WERI-Rb-1 (cell line): ENCODE measurements around the gene NCAM2.

Source experiments
- DNase-seq: peaks from one replicate; pipeline ENCODE4 v3.0.0-alpha.2; 2020
- H3K27ac ChIP-seq: fragments of 250-450 bp; sonication (Bioruptor Pico); 2 replicates; pipeline ENCODE4 v1.5.1; 2020; ENCODE audit warnings: mild to moderate bottlenecking, moderate library complexity
- H3K27me3 ChIP-seq: fragments of 250-450 bp; sonication (Bioruptor Pico); 2 replicates; pipeline ENCODE4 v1.5.1; 2021; ENCODE audit warnings: mild to moderate bottlenecking, low read depth, moderate library complexity; ENCODE audit not compliant: insufficient read depth, severe bottlenecking
- H3K36me3 ChIP-seq: fragments of 250-450 bp; sonication (Bioruptor Pico); 2 replicates; pipeline ENCODE4 v1.5.1; 2020; ENCODE audit warnings: mild to moderate bottlenecking, moderate library complexity
- H3K4me3 ChIP-seq: 2 replicates; pipeline ENCODE4 v1.5.1; 2011; ENCODE audit warnings: low read depth, mild to moderate bottlenecking, control low read depth, low read length
- H3K9me3 ChIP-seq: fragments of 250-450 bp; sonication (Bioruptor Pico); 2 replicates; pipeline ENCODE4 v1.5.1; 2021; ENCODE audit warnings: mild to moderate bottlenecking, moderate library complexity; ENCODE audit not compliant: severe bottlenecking
- TF ChIP-seq, protein P1 (sequence below): IDR thresholded peaks from 2 replicates; pipeline ENCODE4 v1.5.1; 2011; ENCODE audit warnings: low read depth, mild to moderate bottlenecking, control low read depth, inconsistent platforms, low read length

The NCAM2 gene

GRCh38 chr21:21188513-21189195 lies 190.4 kb downstream of the NCAM2 start:
- no peak for DNase-seq
- no peak overlapping the region for H3K4me3 ChIP-seq
- TF ChIP-seq, protein P1, sequence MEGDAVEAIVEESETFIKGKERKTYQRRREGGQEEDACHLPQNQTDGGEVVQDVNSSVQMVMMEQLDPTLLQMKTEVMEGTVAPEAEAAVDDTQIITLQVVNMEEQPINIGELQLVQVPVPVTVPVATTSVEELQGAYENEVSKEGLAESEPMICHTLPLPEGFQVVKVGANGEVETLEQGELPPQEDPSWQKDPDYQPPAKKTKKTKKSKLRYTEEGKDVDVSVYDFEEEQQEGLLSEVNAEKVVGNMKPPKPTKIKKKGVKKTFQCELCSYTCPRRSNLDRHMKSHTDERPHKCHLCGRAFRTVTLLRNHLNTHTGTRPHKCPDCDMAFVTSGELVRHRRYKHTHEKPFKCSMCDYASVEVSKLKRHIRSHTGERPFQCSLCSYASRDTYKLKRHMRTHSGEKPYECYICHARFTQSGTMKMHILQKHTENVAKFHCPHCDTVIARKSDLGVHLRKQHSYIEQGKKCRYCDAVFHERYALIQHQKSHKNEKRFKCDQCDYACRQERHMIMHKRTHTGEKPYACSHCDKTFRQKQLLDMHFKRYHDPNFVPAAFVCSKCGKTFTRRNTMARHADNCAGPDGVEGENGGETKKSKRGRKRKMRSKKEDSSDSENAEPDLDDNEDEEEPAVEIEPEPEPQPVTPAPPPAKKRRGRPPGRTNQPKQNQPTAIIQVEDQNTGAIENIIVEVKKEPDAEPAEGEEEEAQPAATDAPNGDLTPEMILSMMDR: no peak
- H3K36me3 ChIP-seq: no peaks in the 10 kb centered on the region
- H3K9me3 ChIP-seq: no peaks in the 10 kb centered on the region
- H3K27me3 ChIP-seq: no peaks in the 10 kb centered on the region
- no peak overlapping the region for H3K27ac ChIP-seq

GRCh38 chr21:21195417-21195943 lies 197.3 kb downstream of the NCAM2 start:
- TF ChIP-seq, protein P1: no peak
- H3K4me3 ChIP-seq: no peak overlapping the region
- H3K36me3 ChIP-seq: no peaks in the 10 kb centered on the region
- H3K27me3 ChIP-seq: no peaks in the 10 kb centered on the region
- no peak for DNase-seq
- no peak overlapping the region for H3K27ac ChIP-seq
- H3K9me3 ChIP-seq: no peaks in the 10 kb centered on the region

DNA sequence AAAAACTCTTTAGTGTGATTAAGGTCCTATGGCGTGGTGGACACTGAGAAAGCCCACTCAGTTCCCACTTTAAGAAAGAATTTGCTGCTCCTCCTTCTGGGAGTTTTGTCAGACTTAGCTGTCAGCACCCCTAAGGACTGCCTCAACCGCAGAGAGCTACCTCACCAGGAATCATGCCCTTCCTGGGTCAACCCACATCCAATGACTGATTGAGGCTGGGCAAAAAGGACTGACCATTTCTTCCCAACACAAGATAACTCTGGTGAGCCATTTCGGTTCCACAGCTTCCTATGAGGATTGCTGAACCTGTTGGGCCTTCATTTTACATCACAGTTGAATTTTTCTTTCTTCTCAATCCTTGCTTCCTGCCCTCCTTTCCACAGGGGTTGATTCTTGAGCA lies 197.9 kb downstream of the NCAM2 start:
- Histone ChIP-seq H3K27me3 (no peaks in the 10 kb centered on the region), H3K36me3 (no peaks in the 10 kb centered on the region), H3K9me3 (no peaks in the 10 kb centered on the region), H3K4me3 (no peak overlapping the region), H3K27ac (no peak overlapping the region)
- TF ChIP-seq, protein P1: no peak
- no peak for DNase-seq

DNA sequence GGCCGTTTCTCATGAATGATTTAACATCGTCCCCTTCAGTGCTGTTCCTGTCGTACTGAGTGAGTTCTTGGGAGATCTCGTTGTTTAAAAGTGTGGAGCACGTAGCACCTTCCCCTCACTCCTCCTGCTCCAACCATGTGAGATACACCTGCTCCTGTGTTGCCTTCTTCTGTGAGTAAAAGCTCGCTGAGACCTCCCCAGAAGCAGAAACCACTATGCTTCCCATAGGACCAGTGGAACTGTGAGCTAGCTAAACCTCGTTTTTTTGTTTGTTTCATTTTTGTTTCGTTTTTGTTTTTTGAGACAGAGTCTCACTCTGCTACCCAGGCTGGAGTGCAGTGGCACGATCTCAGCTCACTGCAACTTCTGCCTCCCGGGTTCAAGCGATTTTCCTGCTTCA lies 198.6 kb downstream of the NCAM2 start:
- TF ChIP-seq, protein P1: no peak
- Histone ChIP-seq H3K4me3 (no peak overlapping the region), H3K36me3 (no peaks in the 10 kb centered on the region), H3K27ac (no peak overlapping the region), H3K27me3 (no peaks in the 10 kb centered on the region), H3K9me3 (no peaks in the 10 kb centered on the region)
- no peak for DNase-seq

DNA sequence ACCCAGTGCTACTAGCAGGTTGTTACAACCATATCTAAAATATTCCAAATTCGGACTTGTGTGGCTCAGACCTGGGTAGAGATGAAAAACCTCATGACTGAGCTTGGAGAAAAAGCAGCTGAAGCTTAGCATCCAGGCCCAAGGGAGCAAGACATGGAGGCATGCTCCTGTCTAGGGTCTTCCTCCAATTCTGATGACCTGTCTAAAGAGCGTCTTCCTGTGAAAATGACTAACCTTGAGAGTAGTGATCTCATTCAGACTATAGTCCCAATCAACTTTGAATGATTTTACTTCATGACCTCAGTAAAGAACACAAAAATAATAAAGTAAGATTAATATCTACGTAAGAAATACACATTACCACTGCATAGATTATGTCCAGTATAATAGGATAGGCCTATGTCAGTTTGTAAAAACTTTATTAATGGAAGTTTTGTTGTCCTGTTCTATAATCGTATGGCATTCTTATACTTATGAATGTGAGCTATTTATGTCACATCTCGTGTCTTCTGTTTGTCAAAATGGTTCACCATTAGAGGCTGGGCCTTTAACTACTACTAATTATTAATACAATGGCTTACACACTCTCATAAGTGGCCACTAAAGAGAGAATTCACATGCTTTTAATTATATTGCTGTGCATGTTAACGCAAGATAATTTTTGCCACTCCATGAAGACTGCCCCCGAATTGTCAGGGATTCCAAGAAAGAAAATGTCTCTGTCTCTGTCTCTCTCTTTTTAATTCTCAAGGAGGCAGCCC lies 201.3 kb downstream of the NCAM2 start:
- Histone ChIP-seq H3K4me3 (no peak overlapping the region), H3K36me3 (no peaks in the 10 kb centered on the region), H3K27me3 (no peaks in the 10 kb centered on the region), H3K9me3 (no peaks in the 10 kb centered on the region), H3K27ac (no peak overlapping the region)
- no peak for DNase-seq
- TF ChIP-seq, protein P1: no peak
